GM19468 (cell line): ENCODE data around the gene SYNPO2L.
"Not testable (repeated sequence)": the region's sequence is repeated elsewhere in the genome, so short reads cannot be mapped to it uniquely, and the experiment has no call there.

Source experiments
- ATAC-seq: cut with Tn5 transposase; IDR thresholded peaks from one replicate; pipeline ENCODE4 v1.9.1; 2021; ENCODE audit warnings: mild to moderate bottlenecking, moderate library complexity, moderate number of reproducible peaks; ENCODE audit not compliant: unreplicated experiment; ENCODE audit errors: extremely low read depth

The SYNPO2L gene

GRCh38 chr10:73625884-73626752 lies 29.7 kb downstream of the SYNPO2L start:
- peak; percentile 91 for ATAC-seq

DNA sequence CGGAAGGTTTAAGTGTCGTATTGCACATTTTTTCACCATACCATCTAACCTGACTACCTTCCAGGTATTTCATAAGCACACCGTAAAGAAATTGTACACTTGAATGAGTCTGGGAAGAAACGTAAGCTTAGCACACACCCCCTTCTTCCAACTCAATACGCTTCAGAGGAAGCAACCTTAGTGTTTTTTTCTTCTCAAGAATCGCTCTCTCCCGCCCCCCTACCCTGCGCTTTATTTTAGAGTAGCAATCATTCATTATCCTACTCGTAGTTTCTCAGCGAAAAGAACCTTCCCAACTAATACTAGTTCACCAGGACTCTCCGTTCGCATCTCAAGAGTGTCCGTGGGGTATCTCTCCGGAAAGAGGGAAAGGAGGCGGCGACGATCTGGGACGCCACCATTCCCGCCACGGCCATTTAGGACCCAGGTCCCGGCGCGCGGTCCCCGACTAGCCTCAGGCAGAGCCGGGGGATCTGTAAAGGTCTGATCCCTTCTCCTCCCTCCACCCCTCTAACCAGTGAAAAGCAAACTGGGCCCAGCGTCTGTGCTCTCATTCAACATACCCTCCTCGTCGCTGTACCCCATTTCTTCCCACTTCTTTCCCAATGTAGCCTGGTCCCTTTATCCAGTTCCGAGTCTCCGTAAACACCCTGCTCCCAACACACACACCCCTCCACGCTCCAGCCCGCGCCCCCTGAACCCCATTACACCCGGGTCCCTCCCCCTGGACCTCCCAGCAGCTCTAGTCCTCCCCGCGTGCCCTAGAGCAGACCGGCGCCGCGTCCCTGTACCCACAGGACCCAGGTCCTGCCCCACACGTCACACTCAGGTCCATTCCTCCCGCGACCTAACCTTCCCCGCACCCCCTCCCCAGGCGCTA lies 30.6 kb downstream of the SYNPO2L start:
- no peak for ATAC-seq

DNA sequence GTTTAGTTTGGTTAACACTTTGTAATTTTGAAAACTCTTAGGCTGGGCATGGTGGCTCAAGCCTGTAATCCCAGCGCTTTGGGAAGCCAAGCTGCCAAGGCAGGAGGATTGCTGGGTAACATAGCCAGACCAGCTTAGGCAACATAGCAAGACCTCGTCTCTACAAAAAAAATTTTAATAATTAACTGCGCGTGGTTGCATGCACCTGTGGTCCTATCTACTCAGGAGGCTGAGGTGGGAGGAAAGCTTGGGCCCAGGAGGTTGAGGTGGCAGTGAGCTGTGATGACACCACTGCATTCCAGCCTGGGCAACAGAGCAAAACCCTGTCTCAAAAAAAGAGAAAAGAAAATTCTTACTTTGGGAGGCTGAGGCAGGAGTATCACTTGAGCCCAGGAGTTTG lies 32.8 kb downstream of the SYNPO2L start:
- ATAC-seq, result no peak

DNA sequence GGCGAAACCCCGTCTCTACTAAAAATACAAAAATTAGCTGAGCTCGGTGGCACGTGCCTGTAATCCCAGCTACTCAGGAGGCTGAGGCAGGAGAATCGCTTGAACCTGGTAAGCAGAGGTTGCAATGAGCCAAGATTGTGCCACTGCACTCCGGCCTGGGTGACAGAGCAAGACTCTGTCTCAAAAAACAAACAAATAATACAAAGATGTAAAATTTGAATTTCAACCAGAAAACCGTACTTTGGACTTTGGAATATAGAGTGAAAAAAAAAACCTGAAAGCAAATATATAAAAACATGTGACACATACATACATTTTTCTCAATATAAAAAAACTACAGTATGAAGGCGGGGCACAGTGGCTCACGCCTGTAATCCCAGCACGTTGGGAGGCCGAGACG lies 34.9 kb downstream of the SYNPO2L start:
- ATAC-seq, result not testable (repeated sequence)

DNA sequence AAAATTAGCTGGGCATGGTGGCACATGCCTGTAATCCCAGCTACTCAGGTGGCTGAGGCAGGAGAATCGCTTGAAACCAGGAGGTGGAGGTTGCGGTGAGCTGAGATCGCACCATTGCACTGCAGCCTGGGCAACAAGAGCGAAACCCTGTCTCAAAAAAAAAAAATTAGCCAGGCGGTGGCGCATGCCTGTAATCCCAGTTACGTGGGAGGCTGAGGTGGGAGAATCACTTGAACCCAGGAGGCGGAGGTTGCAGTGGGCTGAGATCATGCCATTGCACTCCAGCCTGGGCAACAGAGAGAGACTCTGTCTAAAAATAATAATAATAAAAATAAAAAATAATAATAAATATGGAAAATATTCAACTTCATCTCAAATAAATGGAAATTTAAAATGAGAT lies 38.7 kb downstream of the SYNPO2L start:
- ATAC-seq, result not testable (repeated sequence)

DNA sequence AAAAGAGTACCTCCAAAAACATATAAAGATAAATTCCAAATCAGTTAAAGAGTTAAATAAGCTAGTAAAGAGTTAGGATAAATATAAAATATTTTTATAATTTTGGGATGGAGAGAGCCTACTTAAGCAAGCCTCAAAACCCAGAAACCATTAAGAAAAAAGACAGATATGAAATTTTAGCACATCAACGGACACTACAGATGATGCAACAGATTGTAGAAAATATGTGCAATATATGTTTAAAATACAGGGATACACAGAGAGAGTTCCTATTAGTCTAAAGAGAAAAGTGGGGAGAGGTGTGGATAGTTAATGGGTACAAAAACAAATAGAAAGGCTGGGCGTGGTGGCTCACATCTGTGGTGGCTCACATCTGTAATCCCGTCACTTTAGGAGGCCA lies 41.1 kb downstream of the SYNPO2L start:
- no peak for ATAC-seq

DNA sequence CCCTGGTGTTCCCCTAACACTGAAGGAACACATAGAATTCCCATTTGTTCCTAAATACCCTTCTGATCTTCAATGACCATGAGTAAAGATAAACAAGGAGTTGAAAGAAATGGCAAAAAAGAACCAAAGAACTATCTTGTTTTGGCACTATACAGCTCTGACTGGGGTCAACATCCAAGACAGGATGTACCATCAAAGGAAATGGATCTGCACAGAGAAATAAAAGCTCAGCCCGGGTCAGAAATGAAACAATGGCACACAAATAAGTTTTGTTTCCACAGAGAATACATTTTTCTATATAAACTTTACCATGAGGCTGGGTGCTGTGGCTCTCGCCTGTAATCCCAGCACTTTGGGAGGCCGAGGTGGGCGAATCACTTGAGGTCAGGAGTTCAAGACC lies 46.7 kb downstream of the SYNPO2L start:
- no peak for ATAC-seq

DNA sequence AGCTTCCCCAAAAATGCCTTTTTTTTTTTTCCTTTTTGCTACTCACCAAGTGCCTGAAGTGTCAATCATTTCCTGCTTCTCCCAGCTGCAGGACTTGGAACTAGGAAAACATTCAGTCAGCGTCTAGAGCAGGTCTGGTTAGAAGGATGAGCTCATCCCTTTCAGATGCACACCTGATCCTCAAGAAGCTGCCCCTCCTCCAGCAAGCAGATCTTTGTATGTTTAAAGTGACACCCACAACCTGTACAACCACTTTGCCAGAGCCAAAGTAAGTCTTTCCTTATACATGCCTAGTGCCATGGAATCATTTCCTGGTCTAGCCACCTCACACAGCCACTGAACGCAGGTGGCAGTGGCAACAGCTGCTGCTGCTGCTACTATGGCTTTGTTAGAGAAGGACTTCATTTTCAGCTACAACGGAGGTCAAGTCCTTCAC lies 54.3 kb downstream of the SYNPO2L start:
- no peak for ATAC-seq

GRCh38 chr10:73597346-73597745 lies 58.5 kb downstream of the SYNPO2L start:
- no peak for ATAC-seq
